ENCODE data around the gene DSP. TPM values are rescaled to one million over a fixed set of nuclear protein-coding genes. Genes with fewer than 3 reads are reported as not detected.

DSP gene
- total and polyA plus RNA-seq, 2 of the 13 experiments (the other 11 are each of a cell fraction or from before 2014, with no cell fraction given): 89.8 to 117 TPM

DNA sequence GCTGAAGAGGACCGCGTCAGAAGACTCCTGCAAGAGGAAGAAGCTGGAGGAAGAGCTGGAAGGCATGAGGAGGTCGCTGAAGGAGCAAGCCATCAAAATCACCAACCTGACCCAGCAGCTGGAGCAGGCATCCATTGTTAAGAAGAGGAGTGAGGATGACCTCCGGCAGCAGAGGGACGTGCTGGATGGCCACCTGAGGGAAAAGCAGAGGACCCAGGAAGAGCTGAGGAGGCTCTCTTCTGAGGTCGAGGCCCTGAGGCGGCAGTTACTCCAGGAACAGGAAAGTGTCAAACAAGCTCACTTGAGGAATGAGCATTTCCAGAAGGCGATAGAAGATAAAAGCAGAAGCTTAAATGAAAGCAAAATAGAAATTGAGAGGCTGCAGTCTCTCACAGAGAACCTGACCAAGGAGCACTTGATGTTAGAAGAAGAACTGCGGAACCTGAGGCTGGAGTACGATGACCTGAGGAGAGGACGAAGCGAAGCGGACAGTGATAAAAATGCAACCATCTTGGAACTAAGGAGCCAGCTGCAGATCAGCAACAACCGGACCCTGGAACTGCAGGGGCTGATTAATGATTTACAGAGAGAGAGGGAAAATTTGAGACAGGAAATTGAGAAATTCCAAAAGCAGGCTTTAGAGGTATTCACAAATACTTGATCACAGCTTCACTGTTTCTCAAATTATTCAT is 39.6 kb downstream of the DSP start (continued):
- no peak for TF ChIP-seq STAG1 (CRISPR knock-in tag; IDR thresholded peaks at IDR 0.05)
- TF ChIP-seq, protein P1, sequence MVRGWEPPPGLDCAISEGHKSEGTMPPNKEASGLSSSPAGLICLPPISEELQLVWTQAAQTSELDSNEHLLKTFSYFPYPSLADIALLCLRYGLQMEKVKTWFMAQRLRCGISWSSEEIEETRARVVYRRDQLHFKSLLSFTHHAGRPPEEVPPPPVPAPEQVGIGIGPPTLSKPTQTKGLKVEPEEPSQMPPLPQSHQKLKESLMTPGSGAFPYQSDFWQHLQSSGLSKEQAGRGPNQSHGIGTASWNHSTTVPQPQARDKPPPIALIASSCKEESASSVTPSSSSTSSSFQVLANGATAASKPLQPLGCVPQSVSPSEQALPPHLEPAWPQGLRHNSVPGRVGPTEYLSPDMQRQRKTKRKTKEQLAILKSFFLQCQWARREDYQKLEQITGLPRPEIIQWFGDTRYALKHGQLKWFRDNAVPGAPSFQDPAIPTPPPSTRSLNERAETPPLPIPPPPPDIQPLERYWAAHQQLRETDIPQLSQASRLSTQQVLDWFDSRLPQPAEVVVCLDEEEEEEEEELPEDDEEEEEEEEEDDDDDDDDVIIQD (CRISPR knock-in tag; IDR thresholded peaks at IDR 0.05; ENCODE audit: low read depth): no peak
- no peak for TF ChIP-seq ZFP82 (CRISPR knock-in tag; IDR thresholded peaks at IDR 0.05; ENCODE audit: borderline replicate concordance)
- TF ChIP-seq, protein P2, sequence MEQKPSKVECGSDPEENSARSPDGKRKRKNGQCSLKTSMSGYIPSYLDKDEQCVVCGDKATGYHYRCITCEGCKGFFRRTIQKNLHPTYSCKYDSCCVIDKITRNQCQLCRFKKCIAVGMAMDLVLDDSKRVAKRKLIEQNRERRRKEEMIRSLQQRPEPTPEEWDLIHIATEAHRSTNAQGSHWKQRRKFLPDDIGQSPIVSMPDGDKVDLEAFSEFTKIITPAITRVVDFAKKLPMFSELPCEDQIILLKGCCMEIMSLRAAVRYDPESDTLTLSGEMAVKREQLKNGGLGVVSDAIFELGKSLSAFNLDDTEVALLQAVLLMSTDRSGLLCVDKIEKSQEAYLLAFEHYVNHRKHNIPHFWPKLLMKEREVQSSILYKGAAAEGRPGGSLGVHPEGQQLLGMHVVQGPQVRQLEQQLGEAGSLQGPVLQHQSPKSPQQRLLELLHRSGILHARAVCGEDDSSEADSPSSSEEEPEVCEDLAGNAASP (CRISPR knock-in tag; IDR thresholded peaks at IDR 0.05; ENCODE audit: borderline replicate concordance): no peak
- no peak for TF ChIP-seq DNMT3B (CRISPR knock-in tag; conservative IDR thresholded peaks at IDR 0.05)
- TF ChIP-seq RARG (CRISPR knock-in tag; IDR thresholded peaks at IDR 0.05; ENCODE audit: low read depth): no peak
- TF ChIP-seq SMC3 (IDR thresholded peaks at IDR 0.05; ENCODE audit: low read length): no peak
- peak in 1 of 2 experiments; percentile 43; a peak in 1 of 4 replicates for TF ChIP-seq EP300 (IDR thresholded peaks at IDR 0.05; ENCODE audit: low read depth in 2 of 2, low read length in 2 of 2)
- TF ChIP-seq EP300 (CRISPR knock-in tag; IDR thresholded peaks at IDR 0.05; ENCODE audit: borderline replicate concordance): no peak
- TF ChIP-seq BCL3 (CRISPR knock-in tag; IDR thresholded peaks at IDR 0.05): no peak
- TF ChIP-seq SRF (IDR thresholded peaks at IDR 0.05; ENCODE audit: low read depth, low read length): no peak
- TF ChIP-seq CAMTA2 (CRISPR knock-in tag; IDR thresholded peaks at IDR 0.05; ENCODE audit: borderline replicate concordance): no peak
- TF ChIP-seq MTERF4 (CRISPR knock-in tag; IDR thresholded peaks at IDR 0.05): no peak
- no peak for TF ChIP-seq ZMYM2 (CRISPR knock-in tag; IDR thresholded peaks at IDR 0.05)
- TF ChIP-seq U2AF2 (IDR thresholded peaks at IDR 0.05; ENCODE audit: low read depth, low read length): no peak
- TF ChIP-seq ZNF263 (CRISPR knock-in tag; IDR thresholded peaks at IDR 0.05): no peak
- TF ChIP-seq ZNF256 (CRISPR knock-in tag; conservative IDR thresholded peaks at IDR 0.05): no peak
- 0 out of 2 replicates have a peak, but pooled peaks have one; percentile 31 for TF ChIP-seq SP4 (CRISPR knock-in tag; IDR thresholded peaks at IDR 0.05)
- no peak for TF ChIP-seq SRSF1 (optimal IDR thresholded peaks at IDR 0.05; ENCODE audit: low read depth, low read length)
- no peak for TF ChIP-seq HOXA9 (CRISPR knock-in tag; IDR thresholded peaks at IDR 0.05; ENCODE audit: borderline replicate concordance)
- no peak for TF ChIP-seq ZNF101 (CRISPR knock-in tag; IDR thresholded peaks at IDR 0.05; ENCODE audit: borderline replicate concordance, low read depth)
- no peak for TF ChIP-seq PITX1 (CRISPR knock-in tag; IDR thresholded peaks at IDR 0.05)
- TF ChIP-seq NFIB (CRISPR knock-in tag; IDR thresholded peaks at IDR 0.05; ENCODE audit: borderline replicate concordance): no peak
- TF ChIP-seq ZNF7 (CRISPR knock-in tag; IDR thresholded peaks at IDR 0.05): no peak
- no peak for TF ChIP-seq ZBTB42 (CRISPR knock-in tag; IDR thresholded peaks at IDR 0.05)
